HG03025 (cell line): Measurements from ENCODE around the gene INSRR.

Experiments used
- ATAC-seq: cut with Tn5 transposase; IDR thresholded peaks from one replicate; pipeline ENCODE4 v1.9.1; 2021; ENCODE audit warnings: mild to moderate bottlenecking, moderate library complexity; ENCODE audit not compliant: unreplicated experiment, low FRiP score

INSRR gene

DNA sequence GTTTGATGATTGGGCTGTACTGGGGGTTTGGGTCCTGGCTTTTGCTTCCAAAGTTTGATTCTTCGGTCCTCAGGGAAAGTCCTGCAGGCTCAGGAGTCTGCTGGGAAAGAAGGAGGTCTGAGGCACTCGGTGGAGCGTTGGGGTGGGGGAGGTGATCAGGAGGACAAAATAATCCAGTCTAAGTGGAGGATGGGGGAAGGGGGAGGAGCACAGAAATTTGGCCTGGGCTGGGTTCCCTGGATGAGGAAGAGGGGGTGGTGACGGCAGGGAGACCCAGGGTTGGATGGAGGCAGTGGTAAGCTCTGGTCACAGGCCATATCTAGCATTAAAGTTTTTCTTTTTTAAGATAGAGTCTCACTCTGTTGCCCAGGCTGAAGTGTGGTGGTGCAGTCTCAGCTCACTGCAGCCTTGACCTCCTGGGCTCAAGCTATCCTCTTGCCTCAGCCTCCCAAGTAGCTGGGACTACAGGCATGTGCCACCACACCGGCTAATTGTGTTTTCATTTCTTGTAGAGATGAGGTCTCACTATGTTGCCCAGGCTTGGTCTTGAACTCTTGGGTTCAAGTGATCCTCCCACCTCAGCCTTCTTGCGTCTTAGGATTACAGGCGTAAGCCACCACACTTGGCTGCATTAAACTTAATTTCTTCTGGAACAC, 49.1 kb downstream of the INSRR start:
- no peak for ATAC-seq

DNA sequence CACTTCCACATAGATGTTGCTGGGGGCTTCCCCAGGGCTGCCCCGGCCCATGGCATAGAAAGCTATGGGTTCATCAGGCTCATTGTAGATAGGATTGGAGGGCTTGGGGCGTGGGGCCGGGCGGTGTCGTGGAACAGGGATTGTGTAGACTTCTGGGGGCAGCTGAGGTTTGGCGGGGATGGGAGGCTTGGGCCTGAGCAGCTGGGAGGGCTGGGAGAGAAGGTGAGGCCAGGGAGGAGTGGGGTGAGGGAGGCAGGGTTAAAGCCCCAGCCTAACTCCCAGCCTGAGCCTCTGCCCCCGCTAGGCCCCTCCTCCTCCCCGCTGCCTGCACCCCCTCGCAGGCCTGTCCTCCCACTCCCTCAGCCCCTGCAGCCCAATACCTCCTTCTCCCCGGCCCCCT, 49.6 kb downstream of the INSRR start:
- no peak for ATAC-seq

DNA sequence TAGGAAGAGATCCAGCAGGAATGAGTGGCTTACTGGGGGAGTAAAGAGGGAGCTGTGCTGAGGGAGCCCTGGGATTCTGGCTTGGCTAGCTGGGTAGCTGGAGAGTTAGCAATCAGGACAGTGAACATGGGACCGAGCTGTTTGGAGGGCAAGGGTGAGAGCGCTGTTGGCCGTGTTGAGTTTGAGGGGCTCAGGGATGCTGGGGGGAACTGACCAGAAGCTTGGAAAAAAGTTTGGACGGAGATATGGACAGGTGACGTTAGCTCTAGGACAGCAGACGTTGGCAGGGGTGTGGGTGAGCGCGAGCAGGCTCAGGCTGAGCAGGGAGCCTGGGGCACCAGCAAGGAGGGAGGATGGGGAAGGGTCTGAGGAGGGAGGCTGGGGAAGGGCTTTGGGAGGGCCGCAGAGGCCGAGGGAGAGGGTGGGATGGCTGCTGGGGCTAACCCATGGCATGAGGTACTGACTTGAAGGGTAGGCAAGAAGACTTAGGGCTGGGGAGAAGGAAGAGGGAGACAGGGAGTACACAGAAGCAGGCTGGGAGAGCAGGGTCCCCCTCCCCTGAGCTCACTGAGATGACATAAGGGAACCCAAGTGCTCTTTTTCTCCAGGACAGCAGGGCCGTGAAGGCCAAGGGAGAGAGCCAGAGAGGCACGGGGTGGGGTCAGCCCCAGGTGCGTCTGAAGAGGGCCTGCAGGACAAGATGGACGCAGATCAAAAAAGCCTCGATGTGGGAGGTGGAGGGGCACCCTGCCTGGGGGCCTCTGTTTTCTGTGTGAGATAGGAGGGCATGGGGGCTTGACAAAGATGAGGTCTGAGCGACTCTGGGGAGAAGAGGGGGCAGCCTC, 50.5 kb downstream of the INSRR start:
- ATAC-seq: no peak

DNA sequence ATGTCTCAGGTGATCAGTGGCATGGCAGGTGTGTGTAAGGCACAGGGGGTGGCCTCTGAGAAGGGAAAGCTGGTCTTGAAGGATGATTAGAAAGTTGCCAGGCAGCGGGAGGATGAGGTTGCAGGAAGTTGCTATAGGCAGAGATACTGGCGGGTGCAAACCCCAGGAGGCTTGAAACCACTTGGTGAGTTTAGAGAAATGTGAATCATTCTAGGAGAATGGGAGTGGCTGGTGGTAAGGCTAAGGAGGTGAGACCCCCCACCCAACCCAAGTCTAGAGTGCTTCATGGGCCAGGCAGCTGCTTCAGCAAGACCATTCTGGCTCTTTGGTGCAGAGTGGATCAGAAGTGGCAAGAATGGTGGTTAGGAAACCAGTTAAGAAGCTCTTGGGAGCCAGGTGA, 51.3 kb downstream of the INSRR start:
- no peak for ATAC-seq

DNA sequence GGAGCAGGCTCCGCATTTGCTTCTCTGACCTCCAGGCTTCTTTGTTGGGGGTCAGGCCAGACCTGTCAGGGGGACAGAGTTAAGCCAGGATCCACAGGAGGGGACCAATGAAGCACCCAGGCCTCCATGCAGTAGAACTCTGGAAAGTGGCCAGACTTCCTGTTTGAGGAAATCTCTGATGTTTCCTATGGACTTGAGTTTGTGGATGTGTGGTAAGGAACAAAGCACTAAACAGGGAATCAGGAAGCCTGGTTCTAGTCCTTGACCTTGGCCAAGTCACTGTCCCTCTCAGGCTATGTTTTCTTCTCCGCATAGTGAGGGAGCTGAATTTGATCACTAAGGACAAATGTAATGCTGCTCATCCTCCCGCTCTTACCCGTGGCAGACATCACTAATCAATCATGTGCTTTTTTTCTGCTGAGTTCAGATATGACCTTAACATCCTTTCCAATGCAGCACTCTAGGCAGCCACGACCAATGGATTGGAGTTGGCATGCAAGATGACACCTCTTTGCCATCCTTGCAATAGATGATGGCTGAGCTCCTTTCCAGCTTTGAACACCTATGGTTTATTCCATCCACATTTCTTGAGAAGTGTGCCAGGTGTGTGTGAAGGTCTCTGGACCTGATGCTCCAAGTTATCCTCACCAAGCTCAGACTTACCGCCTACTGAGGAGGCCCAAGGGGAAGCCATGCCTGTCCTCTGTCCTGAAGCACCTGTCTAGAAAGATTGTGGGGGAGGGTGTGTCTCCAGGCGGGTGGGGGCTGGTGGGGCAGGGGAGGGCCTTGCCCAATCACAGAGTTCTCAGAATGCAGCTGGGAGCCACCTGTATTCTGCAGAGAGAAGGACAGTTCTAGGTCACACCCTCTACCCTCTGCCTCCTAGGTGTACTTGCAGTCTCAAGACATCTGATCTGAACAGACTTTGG, 52.1 kb downstream of the INSRR start:
- ATAC-seq: no peak

DNA sequence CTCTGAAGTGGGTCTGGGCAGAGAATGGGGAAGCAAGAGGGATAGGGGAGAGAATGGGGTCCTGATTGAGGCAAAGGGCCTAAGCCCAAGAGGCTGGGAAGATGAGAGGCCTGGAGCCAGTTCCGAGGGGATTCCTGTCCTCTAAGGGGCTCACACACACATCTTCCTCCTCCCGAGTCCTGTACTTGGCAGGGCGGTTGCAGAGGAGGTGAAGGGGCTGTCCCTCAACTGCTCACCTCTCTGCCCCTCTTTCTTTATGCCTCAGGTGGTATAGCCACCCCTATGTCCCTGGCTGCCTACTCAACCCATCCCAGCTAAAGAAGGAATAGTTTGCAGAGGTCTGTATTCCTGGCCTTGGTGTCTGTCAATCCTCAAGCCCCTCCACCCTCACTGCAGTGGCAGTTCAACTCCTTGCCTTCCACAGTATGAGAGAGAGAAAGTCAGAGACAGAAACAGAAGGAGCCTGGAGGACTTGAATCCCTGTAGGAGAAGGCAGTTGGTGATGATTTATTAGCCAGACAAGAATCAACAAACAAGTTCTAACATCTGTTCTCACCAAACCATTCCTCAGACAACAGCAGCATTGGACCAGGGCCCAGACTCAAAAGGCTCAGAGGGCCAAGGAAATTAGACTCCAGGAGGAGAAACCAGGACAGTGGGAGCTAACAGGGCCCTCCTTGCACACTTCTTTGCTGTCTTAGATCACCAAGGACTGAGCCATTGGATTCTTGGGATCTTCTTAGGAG, 53.0 kb downstream of the INSRR start:
- ATAC-seq: no peak

- no peak for ATAC-seq
Measured at GRCh38 chr1:156804572-156805243, 54.2 kb downstream of the INSRR start.

GRCh38 chr1:156804026-156804425, 54.9 kb downstream of the INSRR start:
- no peak for ATAC-seq

GRCh38 chr1:156803086-156803851, 55.6 kb downstream of the INSRR start:
- ATAC-seq: no peak

DNA sequence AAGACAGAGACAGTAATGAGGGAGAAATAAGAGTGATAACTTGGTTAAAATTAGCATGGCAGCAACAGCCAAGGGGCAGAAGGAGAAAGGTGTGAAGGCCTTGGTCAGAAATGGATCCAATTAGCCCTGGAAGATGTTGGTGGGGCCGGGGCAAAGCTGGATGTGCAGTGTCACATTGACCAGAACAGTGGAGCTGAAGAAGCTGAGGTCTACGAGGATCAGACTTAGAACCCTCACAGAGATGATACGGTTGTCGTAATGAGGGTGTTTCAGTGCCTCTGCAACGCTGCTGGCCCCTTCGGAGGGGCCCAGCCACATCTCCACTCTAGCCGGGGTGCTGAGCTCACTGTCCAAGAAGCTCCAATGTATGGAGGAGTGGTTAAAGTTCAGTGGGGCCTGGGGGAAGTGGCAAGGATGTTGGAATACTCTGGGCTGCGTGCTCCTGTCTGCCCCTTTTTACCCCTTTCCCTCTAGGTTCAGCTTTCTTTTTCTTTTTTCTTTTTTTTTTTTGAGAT, 56.4 kb downstream of the INSRR start:
- ATAC-seq: no peak

DNA sequence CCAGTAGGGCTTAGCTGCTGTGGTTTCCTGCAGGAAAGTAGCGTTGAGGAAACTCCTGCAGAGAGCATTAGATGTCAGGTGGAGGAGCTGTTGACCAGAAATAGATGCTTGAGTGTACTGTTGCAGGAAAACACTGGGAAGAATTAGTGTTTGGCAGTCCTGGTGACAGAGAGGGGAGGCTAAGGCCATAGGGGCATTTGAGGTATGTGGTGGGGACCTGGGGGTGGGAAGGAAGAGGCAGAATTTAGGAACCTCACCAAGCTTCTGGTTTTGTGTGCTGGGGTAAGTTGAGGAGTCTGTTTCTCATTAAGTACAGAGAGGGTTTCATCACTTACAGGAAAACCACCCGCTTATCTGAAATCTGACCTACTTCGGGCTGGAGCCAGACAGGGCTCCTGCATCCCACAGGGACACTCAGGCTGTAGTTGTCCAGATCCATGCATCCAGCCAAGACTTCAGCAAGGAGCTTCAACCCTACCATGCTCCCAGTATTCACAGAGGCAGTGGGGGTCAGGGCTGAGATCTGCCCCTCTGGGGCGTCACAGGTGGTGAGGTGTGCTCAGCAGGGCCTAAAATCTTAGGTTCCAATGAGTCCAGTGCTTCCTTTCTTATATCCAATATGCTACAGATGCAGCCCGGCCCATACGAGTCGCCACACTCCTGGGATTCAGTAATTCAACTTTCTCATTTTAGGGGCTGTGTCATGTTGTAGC, 57.4 kb downstream of the INSRR start:
- ATAC-seq: no peak

DNA sequence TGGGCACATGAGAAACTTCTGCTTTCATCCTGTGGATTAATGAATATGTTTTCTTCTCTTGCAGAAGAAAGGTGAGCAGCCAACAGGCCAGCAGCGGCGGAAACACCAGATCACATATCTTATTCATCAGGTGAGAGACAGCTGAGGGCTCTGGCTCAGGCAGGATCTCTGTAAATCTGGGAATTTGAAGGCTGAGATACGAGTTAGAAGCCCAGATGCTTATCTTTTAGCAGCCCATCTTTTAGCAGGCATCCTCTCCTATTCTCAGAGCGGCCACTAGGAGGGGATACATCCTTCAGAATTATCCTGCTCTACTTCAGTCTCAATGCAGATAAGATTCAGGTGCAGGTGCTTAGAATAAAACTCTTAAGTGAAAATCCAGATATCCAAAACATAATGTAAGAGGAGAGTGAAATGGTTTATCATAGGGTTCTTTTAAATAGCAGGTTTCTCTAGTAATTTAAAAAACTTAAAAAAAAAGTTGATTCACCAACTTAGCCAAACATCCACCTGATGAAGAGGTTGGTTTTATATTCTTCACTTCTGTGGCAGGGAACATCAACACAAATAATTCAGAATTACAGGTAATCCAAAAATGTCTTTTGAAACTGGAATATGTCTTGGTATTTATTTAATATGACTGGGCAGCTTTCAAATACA, 61.6 kb downstream of the INSRR start:
- ATAC-seq: no peak

GRCh38 chr1:156796340-156797097, 62.4 kb downstream of the INSRR start:
- ATAC-seq: no peak

DNA sequence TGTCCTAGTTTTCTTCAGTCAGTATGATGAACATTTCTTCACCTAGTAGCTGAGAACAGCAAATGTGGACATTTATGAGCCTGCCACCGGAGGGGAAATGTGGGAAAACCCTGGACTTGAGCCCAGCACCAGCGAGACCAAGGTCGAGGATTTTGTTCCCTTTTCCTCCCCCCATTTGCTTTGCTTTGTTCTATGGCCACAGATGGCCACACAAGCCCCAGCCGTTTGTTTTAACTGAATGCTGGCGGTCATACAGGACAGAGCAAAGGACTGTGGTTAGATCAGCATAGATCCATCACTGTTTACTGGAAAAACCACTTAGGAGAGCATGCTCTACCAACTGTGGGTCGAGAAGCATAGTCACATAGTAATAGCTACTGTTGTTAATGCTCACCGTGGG, 63.1 kb downstream of the INSRR start:
- ATAC-seq: no peak

DNA sequence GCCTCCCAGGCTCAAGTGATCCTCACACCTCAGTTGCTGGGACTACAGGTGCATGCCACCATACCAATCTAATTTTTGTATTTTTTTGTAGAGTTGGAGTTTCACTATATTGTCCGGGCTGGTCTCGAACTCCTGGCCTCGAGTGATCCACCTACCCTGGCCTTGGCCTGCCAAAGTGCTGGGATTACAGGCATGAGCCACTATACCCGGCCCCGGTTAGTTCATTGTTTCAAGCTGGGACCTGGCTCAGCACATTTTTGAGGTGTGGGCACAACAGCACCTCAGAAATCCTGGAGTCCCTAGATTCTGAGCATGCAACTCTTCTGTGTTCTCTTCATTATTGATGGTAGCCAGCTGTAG, 63.6 kb downstream of the INSRR start:
- ATAC-seq: no peak

DNA sequence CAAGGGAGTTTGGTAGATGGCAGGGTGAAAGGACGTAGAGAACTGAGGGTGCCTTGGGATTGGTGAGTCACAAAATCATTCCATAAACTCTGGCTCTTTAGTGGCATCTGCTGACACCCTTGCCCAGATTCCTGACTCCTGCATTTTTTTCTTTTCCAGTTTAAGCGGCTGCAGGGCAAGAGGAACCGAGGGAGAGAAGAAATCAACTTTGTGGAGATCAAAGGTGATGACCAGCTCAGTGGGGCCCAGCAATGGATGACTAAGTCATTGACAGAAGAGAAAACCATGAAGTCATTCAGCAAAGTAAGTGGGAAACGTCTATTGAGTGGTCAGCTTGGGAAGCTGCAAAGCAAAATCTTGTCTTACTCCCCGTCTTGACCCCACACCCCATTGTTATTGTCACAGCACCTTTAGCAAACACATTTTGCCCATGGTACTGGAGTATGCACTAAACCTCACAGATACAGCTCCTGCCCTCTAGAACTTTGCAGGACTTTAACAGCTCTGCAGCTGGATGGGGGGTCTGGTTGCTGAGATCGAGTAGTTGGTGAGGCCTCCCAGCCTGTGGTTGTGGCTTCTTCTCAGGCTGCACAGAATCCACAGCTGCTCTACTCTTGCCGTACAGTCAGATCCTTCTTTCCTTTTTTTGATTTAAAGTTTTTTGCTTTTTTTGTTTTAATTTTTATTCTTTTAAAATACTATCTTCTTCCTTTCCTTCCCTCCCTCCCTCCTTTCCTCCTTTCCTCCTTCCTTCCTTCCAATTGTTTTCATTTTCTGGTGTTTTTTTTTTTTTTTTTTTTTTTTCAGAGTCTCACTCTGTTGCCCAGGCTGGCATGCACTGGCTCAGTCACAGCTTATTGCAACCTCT, 64.2 kb downstream of the INSRR start:
- ATAC-seq: no peak
